Measurements from ENCODE around the gene C20orf96.
A peak's percentile ranks its signal among the peaks of the same experiment; 100 is the strongest.
"Not testable (repeated sequence)": the region's sequence is repeated elsewhere in the genome, so short reads cannot be mapped to it uniquely, and the experiment has no call there.

C20orf96 gene

GRCh38 chr20:242905-243304, 47.6 kb downstream of the C20orf96 start:
- DNase-seq (ENCODE audit: low spot score): no peak
- in situ Hi-C loops (cut with MboI; ENCODE audit: low sequenced_read_pairs, unreplicated experiment): no loop called here
- no peak for TF ChIP-seq CTCF (IDR thresholded peaks at IDR 0.05; ENCODE audit: borderline replicate concordance, control extremely low read depth, extremely low read depth, insufficient read depth, missing control alignments)

- DNase-seq (ENCODE audit: low spot score): no peak
- in situ Hi-C loops (cut with MboI; ENCODE audit: low sequenced_read_pairs, unreplicated experiment): no loop called here
- TF ChIP-seq CTCF (IDR thresholded peaks at IDR 0.05; ENCODE audit: borderline replicate concordance, control extremely low read depth, extremely low read depth, insufficient read depth, missing control alignments): no peak
These were observed 52.6 kb downstream of the C20orf96 start for GRCh38 chr20:237929-238328.

GRCh38 chr20:237489-237888, 53.1 kb downstream of the C20orf96 start:
- DNase-seq (ENCODE audit: low spot score): peak; percentile 27
- in situ Hi-C loops (cut with MboI; ENCODE audit: low sequenced_read_pairs, unreplicated experiment): no loop called here
- no peak for TF ChIP-seq CTCF (IDR thresholded peaks at IDR 0.05; ENCODE audit: borderline replicate concordance, control extremely low read depth, extremely low read depth, insufficient read depth, missing control alignments)

GRCh38 chr20:235891-236290, 54.7 kb downstream of the C20orf96 start:
- TF ChIP-seq CTCF (IDR thresholded peaks at IDR 0.05; ENCODE audit: borderline replicate concordance, control extremely low read depth, extremely low read depth, insufficient read depth, missing control alignments): no peak
- in situ Hi-C loops (cut with MboI; ENCODE audit: low sequenced_read_pairs, unreplicated experiment): no loop called here
- no peak for DNase-seq (ENCODE audit: low spot score)

GRCh38 chr20:227439-228105, 63.0 kb downstream of the C20orf96 start:
- DNase-seq (ENCODE audit: low spot score): no peak
- in situ Hi-C loops (cut with MboI; ENCODE audit: low sequenced_read_pairs, unreplicated experiment): no loop called here

GRCh38 chr20:226958-227357, 63.6 kb downstream of the C20orf96 start, which contains the start of gene DEFB129:
DEFB129 (plus strand) TSS chr20:227258; CDS start chr20:227289, 31 bp downstream.
- no peak for TF ChIP-seq CTCF (IDR thresholded peaks at IDR 0.05; ENCODE audit: borderline replicate concordance, control extremely low read depth, extremely low read depth, insufficient read depth, missing control alignments)
- DNase-seq (ENCODE audit: low spot score): no peak
- in situ Hi-C loops (cut with MboI; ENCODE audit: low sequenced_read_pairs, unreplicated experiment): no loop called here

More at GRCh38 chr20:227439-228105, 63.0 kb downstream of the C20orf96 start:
- TF ChIP-seq CTCF (IDR thresholded peaks at IDR 0.05; ENCODE audit: borderline replicate concordance, control extremely low read depth, extremely low read depth, insufficient read depth, missing control alignments): no peak

GRCh38 chr20:225879-226278, 64.7 kb downstream of the C20orf96 start:
- in situ Hi-C loops (cut with MboI; ENCODE audit: low sequenced_read_pairs, unreplicated experiment); DNase-seq (ENCODE audit: low spot score): not testable (repeated sequence)

All from GM13976 (cell line).